ENCODE data around the gene TMEM134. TPM values are rescaled to one million over a fixed set of nuclear protein-coding genes. Genes with fewer than 3 reads are reported as not detected.
A peak's percentile ranks its signal among the peaks of the same experiment; 100 is the strongest.

The TMEM134 gene
- total and polyA plus RNA-seq, 2 donors (not counting 3 experiments of a cell fraction or from before 2014, with no cell fraction given): 33.4 to 207 TPM

DNA sequence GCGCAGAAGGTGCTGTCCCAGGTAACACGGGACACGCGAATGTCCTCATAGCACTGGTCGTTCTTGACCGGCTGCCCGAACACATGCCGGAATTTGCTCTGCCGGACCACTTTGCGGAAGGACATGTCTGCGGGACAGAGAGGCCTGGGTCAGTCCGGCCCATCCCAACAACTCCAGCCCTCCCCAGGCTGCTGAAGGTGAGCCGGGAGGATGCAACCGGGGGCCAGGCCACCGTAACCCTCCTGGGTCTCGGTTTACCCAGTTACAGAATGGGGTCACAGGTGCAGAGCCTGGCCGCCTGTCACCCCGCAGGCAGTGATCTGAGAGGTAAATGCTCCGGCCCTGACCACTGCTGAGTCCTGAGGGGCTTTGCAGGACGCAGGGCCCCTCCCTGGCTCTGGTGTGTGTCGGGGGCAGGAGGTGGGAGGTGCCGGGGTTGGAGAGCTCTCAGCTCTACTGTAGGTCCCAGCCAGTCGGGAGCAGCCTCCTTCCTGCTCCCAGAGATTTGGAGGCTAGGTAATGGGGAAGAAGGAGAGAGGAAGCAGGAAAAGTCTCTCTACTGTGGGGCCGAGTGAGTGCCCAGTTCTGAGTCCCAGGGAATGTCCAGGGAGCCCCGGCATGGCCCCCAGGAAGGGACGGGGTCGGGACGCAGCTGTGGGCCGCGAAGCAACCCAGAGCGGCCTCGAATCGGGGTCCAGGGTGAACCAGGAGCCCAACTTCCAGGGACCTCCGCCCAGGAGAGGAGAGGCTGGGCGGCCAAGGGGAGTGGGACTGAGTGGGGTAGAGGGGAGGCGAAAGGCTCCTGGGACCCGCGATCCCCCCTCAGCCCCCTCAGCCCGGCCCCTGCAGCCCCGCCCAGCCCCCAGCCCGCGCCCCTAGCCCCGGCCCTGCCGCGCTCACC is 26.3 kb downstream of the TMEM134 start:
- POLR2A ChIA-PET: interaction anchor here (0.6 kb wide), 1 partner anchor 57 kb away, joined by 3 read pairs; no protein-coding TSS in a partner anchor
- peaks cover 11% of the 10 kb centered on the region for H3K79me2 ChIP-seq (ENCODE audit: control insufficient read depth, insufficient read depth, low read length)
- intact Hi-C loops (cut with micrococcal nuclease) (loop anchor here (1.0 to 2.0 kb wide), 5 partner anchors 14 to 62 kb away; partner anchors contain the start of genes AIP, PITPNM1 and RPS6KB2), dilution Hi-C loops (cut with MboI; ENCODE audit: extremely low pct_ligation_motif_present, low sequenced_read_pairs) (no loop called here)
- peak overlapping the region; percentile 72 for H3K27ac ChIP-seq (ENCODE audit: insufficient read depth, low read depth, low read length)
- peaks cover 6% of the 10 kb centered on the region for H3K4me1 ChIP-seq (ENCODE audit: control insufficient read depth, extremely low read depth, insufficient read depth, low read length)
- H4K20me1 ChIP-seq (replicated peaks; ENCODE audit: control insufficient read depth, extremely low read depth, insufficient read depth, low read length): no peaks in the 10 kb centered on the region
- FAIRE-seq: peak; percentile 21
- peak overlapping the region; percentile 83 for H3K4me2 ChIP-seq (ENCODE audit: insufficient read depth, low read length)
- peak overlapping the region; percentile 72 to 90 (median 77) for H3K4me3 ChIP-seq (replicated peaks in 1 of 3; ENCODE audit: insufficient read depth in 1 of 3, low read depth in 1 of 3, low read length in 3 of 3)
- CTCF ChIA-PET: interaction anchor here (0.7 to 1.2 kb wide), 2 partner anchors 9 to 41 kb away, joined by 4 read pairs; partner anchors contain the start of gene PPP1CA
- H3K36me3 ChIP-seq (ENCODE audit: control insufficient read depth in 2 of 2, extremely low read depth in 1 of 2, insufficient read depth in 2 of 2, low read length in 2 of 2): peaks cover 0 to 19% of the 10 kb centered on the region in 2 experiments
- no peak for DNase-seq (ENCODE audit: low read depth, low spot score)
- H3K9ac ChIP-seq (replicated peaks; ENCODE audit: extremely low read depth, insufficient read depth, low read length): peak overlapping the region; percentile 89
- no peaks in the 10 kb centered on the region for H3K9me1 ChIP-seq (replicated peaks; ENCODE audit: control insufficient read depth, extremely low read depth, insufficient read depth, low read length)
- no peaks in the 10 kb centered on the region for H3K27me3 ChIP-seq (ENCODE audit: control insufficient read depth in 2 of 2, insufficient read depth in 2 of 2, low read length in 2 of 2)
- TF ChIP-seq FOS (IDR thresholded peaks at IDR 0.05; ENCODE audit: borderline replicate concordance, insufficient read depth, low read length) (no peak), MYC (IDR thresholded peaks at IDR 0.05; ENCODE audit: low read depth, low read length) (no peak), JUN (IDR thresholded peaks at IDR 0.05; ENCODE audit: borderline replicate concordance, insufficient read depth, insufficient read length, low read depth) (no peak), GATA2 (IDR thresholded peaks at IDR 0.05; ENCODE audit: insufficient read depth, insufficient read length, low read depth, low read length) (no peak), EZH2 (IDR thresholded peaks at IDR 0.05; ENCODE audit: borderline replicate concordance, low read depth, low read length, severe bottlenecking) (no peak), POLR2A (IDR thresholded peaks at IDR 0.05; ENCODE audit: low read depth, low read length) (no peak), POLR2AphosphoS5 (IDR thresholded peaks at IDR 0.05; ENCODE audit: insufficient read depth, low read depth, low read length) (no peak)
- TF ChIP-seq, protein P1, sequence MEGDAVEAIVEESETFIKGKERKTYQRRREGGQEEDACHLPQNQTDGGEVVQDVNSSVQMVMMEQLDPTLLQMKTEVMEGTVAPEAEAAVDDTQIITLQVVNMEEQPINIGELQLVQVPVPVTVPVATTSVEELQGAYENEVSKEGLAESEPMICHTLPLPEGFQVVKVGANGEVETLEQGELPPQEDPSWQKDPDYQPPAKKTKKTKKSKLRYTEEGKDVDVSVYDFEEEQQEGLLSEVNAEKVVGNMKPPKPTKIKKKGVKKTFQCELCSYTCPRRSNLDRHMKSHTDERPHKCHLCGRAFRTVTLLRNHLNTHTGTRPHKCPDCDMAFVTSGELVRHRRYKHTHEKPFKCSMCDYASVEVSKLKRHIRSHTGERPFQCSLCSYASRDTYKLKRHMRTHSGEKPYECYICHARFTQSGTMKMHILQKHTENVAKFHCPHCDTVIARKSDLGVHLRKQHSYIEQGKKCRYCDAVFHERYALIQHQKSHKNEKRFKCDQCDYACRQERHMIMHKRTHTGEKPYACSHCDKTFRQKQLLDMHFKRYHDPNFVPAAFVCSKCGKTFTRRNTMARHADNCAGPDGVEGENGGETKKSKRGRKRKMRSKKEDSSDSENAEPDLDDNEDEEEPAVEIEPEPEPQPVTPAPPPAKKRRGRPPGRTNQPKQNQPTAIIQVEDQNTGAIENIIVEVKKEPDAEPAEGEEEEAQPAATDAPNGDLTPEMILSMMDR (IDR thresholded peaks at IDR 0.05; ENCODE audit: extremely low read depth in 1 of 2, insufficient read depth in 1 of 2, low read depth in 1 of 2, low read length in 2 of 2): no peak
- TF ChIP-seq, protein P2, sequence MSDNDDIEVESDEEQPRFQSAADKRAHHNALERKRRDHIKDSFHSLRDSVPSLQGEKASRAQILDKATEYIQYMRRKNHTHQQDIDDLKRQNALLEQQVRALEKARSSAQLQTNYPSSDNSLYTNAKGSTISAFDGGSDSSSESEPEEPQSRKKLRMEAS (IDR thresholded peaks at IDR 0.05; ENCODE audit: insufficient read depth, insufficient read length): no peak
- no peaks in the 10 kb centered on the region for H3K9me3 ChIP-seq (replicated peaks; ENCODE audit: control insufficient read depth, insufficient read depth, low read length)
- no peak overlapping the region for H2AFZ ChIP-seq (ENCODE audit: low read depth, low read length)
- BruUV-seq (replicated peaks): TSS peak; percentile 33
